WTC11 (cell line): ENCODE data around the gene CENPV.

ENCODE experiments used
- JUN ChIP-seq: sonication (generic); formaldehyde crosslinking; IDR thresholded peaks from 2 replicates; pipeline ENCODE4 v1.8.0; 2023; ENCODE audit warnings: mild to moderate bottlenecking, missing genetic modification reagents
- ZNF138 ChIP-seq: sonication (generic); formaldehyde crosslinking; conservative IDR thresholded peaks from 2 replicates; pipeline ENCODE4 v1.8.1; 2022; ENCODE audit warnings: mild to moderate bottlenecking, moderate library complexity, missing genetic modification reagents
- TF ChIP-seq, protein P1 (sequence below): fragments of 200-600 bp; IDR thresholded peaks from 2 replicates; pipeline ENCODE4 v1.8.0; 2022; ENCODE audit warnings: antibody characterized with exemption

DNA sequence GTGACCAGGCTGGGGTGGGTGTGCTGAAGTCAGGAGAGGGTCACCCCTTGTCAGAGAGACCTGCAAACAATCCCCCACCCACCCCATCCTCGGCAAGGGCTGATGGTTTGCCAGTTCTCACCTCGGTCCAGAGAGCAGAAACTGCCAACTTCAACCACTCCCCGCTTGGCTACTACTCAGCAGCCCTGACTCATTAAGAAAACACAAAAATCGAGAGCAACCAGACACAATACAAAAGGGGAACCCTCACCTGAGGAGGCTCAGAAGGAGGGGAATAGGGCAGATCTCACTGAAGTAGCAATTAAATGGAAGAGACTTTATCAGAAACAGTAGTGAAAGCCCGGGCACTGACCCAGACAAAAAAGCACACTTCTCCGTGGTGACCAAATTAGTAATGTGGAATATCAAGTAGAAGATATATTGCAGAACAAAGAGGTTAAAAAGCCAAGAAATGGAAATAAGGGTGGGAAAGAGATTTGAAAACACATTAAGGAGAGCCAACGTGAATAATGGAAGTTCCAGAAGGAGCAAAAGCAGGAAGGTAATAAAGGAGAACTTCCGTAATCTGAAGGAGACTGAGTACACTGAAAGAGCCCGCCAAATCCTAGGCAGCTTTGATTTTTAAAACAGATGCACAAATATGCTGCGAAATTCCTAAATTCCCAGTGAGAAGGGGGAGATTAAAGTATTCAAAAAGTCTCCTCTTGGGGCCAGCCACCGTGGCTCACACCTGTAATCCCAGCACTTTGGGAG is 23.6 kb downstream of the CENPV start:
- TF ChIP-seq, protein P1, sequence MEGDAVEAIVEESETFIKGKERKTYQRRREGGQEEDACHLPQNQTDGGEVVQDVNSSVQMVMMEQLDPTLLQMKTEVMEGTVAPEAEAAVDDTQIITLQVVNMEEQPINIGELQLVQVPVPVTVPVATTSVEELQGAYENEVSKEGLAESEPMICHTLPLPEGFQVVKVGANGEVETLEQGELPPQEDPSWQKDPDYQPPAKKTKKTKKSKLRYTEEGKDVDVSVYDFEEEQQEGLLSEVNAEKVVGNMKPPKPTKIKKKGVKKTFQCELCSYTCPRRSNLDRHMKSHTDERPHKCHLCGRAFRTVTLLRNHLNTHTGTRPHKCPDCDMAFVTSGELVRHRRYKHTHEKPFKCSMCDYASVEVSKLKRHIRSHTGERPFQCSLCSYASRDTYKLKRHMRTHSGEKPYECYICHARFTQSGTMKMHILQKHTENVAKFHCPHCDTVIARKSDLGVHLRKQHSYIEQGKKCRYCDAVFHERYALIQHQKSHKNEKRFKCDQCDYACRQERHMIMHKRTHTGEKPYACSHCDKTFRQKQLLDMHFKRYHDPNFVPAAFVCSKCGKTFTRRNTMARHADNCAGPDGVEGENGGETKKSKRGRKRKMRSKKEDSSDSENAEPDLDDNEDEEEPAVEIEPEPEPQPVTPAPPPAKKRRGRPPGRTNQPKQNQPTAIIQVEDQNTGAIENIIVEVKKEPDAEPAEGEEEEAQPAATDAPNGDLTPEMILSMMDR: no peak
- TF ChIP-seq ZNF138 (CRISPR knock-in tag): no peak
- TF ChIP-seq JUN (CRISPR knock-in tag): no peak
